Mesendoderm (in vitro differentiated cells): ENCODE results near the gene COQ7.

Experiments
- DNase-seq: peaks from one replicate; pipeline ENCODE4 v3.0.0; 2013
- H2AK5ac ChIP-seq: 2 replicates; pipeline ENCODE4 v1.6.1; 2013; ENCODE audit warnings: low read length, inconsistent platforms
- H2BK120ac ChIP-seq: 2 replicates; pipeline ENCODE4 v1.6.1; 2013; ENCODE audit warnings: low read depth, mild to moderate bottlenecking, low read length, moderate library complexity, mixed read lengths
- H2BK15ac ChIP-seq: replicated peaks from 2 replicates; pipeline ENCODE4 v1.6.1; 2013; ENCODE audit warnings: low read depth, mild to moderate bottlenecking, moderate library complexity
- H2BK5ac ChIP-seq: 2 replicates; pipeline ENCODE4 v1.6.1; 2013; ENCODE audit warnings: low read length, inconsistent platforms
- H3K18ac ChIP-seq: 2 replicates; pipeline ENCODE4 v1.6.1; 2013; ENCODE audit warnings: mild to moderate bottlenecking, low read length, mixed read lengths
- H3K23ac ChIP-seq: one replicate; pipeline ENCODE4 v1.6.1; 2013; ENCODE audit warnings: low read length
- H3K27ac ChIP-seq: 2 replicates; pipeline ENCODE4 v1.5.1; 2013; ENCODE audit warnings: low read depth, mild to moderate bottlenecking, inconsistent platforms, low read length, moderate library complexity
- H3K27me3 ChIP-seq: 2 replicates; pipeline ENCODE4 v1.6.1; 2013; ENCODE audit warnings: low read length, control low read depth, mild to moderate bottlenecking, inconsistent platforms; ENCODE audit not compliant: insufficient read depth, poor library complexity
- H3K36me3 ChIP-seq: 2 replicates; pipeline ENCODE4 v1.6.1; 2013; ENCODE audit warnings: low read length, inconsistent platforms; ENCODE audit not compliant: control insufficient read depth, insufficient read depth
- H3K4ac ChIP-seq: one replicate; pipeline ENCODE4 v1.6.1; 2013; ENCODE audit warnings: low read depth, mild to moderate bottlenecking, low read length, moderate library complexity
- H3K4me1 ChIP-seq: 2 replicates; pipeline ENCODE4 v1.6.1; 2013; ENCODE audit warnings: low read depth, low read length, inconsistent platforms; ENCODE audit not compliant: control insufficient read depth
- H3K4me2 ChIP-seq: 2 replicates; pipeline ENCODE4 v1.6.1; 2013; ENCODE audit warnings: low read length
- H3K4me3 ChIP-seq: 2 replicates; pipeline ENCODE4 v1.5.1; 2013; ENCODE audit warnings: mild to moderate bottlenecking, low read length
- H3K56ac ChIP-seq: one replicate; pipeline ENCODE4 v1.6.1; 2013; ENCODE audit warnings: low read length
- H3K79me1 ChIP-seq: 2 replicates; pipeline ENCODE4 v1.6.1; 2013; ENCODE audit warnings: low read length, inconsistent platforms
- H3K79me2 ChIP-seq: 2 replicates; pipeline ENCODE4 v1.6.1; 2013; ENCODE audit warnings: mild to moderate bottlenecking, low read length; ENCODE audit not compliant: control insufficient read depth, insufficient read depth
- H3K9ac ChIP-seq: 2 replicates; pipeline ENCODE4 v1.6.1; 2013; ENCODE audit warnings: low read length, inconsistent platforms
- H4K5ac ChIP-seq: one replicate; pipeline ENCODE4 v1.6.1; 2013; ENCODE audit warnings: low read length
- H4K8ac ChIP-seq: one replicate; pipeline ENCODE4 v1.6.1; 2013; ENCODE audit warnings: low read depth, mild to moderate bottlenecking, control low read depth, low read length, moderate library complexity
- WGBS: extraction: QIAGEN DNeasy Blood & Tissue Kit; methylation state at CpG from one replicate; pipeline ENCODE4 v1.1.7; 2013; ENCODE audit warnings: low lambda C conversion rate, missing lambda C conversion rate; ENCODE audit not compliant: insufficient coverage; ENCODE audit errors: extremely low coverage; 5-methylcytosine and 5-hydroxymethylcytosine counted together

The COQ7 gene

DNA sequence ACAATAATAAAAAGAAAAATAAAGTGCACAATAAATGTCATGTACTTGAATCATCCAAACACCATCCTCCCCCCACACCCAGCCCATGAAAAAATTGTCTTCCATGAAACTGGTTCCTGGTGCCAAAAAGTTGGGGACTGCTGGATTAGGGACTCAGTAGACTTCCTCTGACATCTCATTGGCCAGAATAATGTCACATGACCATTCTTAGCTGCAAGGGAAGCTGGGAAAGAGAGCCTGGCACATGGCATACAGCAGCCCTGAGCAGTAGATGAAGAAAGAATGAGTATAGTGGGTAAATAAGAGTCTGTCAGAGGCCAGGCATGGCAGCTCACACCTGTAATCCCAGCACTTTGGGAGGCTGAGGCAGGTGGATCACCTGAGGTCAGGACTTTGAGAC lies 58.9 kb downstream of the COQ7 start:
- Histone ChIP-seq H2BK5ac (no peak overlapping the region), H3K4ac (no peak overlapping the region)

DNA sequence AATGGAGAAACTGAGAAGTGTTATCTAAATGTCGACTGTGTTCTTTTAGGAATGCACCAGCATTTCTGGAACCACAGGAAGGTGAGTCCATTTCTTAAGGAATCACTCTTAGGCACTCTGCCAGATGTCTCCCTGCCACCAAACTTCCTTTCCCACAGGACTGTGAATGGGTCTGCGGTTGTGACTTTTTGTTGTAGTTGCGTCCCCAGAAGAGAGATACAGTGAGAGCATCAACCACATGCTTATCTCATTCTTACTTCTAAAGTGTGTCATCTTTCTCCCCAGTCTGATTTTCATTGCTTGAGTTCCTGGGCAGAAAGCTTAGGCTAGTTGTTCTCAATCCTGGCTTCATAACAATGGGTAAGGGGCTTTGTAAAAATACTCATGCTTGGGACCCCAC lies 59.8 kb downstream of the COQ7 start:
- H3K18ac ChIP-seq: no peak overlapping the region
- H3K27ac ChIP-seq: no peak overlapping the region
- no peak for DNase-seq
- no peak overlapping the region for H3K56ac ChIP-seq
- H3K4me3 ChIP-seq: no peak overlapping the region
- no peak overlapping the region for H2BK120ac ChIP-seq
- no peak overlapping the region for H3K23ac ChIP-seq
- no peak overlapping the region for H3K4me2 ChIP-seq
- no peak overlapping the region for H4K8ac ChIP-seq
- no peak overlapping the region for H2BK5ac ChIP-seq
- H3K79me2 ChIP-seq: no peaks in the 10 kb centered on the region
- no peaks in the 10 kb centered on the region for H3K36me3 ChIP-seq
- no peak overlapping the region for H3K9ac ChIP-seq
- no peak overlapping the region for H3K4ac ChIP-seq
- H2BK15ac ChIP-seq: no peak overlapping the region
- H3K4me1 ChIP-seq: peaks cover 17% of the 10 kb centered on the region
- H3K27me3 ChIP-seq: no peaks in the 10 kb centered on the region
- H3K79me1 ChIP-seq: no peaks in the 10 kb centered on the region
- H2AK5ac ChIP-seq: no peak overlapping the region
- no peak overlapping the region for H4K5ac ChIP-seq
- WGBS: no CpG with 5 or more reads among the region's 3 CpGs

More for the DNA sequence above, 58.9 kb downstream of the COQ7 start:
- H3K4me3 ChIP-seq: no peak overlapping the region
- no peak for DNase-seq
- H2AK5ac ChIP-seq: no peak overlapping the region
- H3K4me2 ChIP-seq: no peak overlapping the region
- no peak overlapping the region for H3K9ac ChIP-seq
- no peak overlapping the region for H2BK15ac ChIP-seq
- H3K27ac ChIP-seq: no peak overlapping the region
- H4K5ac ChIP-seq: no peak overlapping the region
- no peak overlapping the region for H3K18ac ChIP-seq
- no peaks in the 10 kb centered on the region for H3K79me1 ChIP-seq
- H3K27me3 ChIP-seq: no peaks in the 10 kb centered on the region
- no peak overlapping the region for H3K56ac ChIP-seq
- H4K8ac ChIP-seq: no peak overlapping the region
- peaks cover 13% of the 10 kb centered on the region for H3K4me1 ChIP-seq
- H3K79me2 ChIP-seq: no peaks in the 10 kb centered on the region
- H2BK120ac ChIP-seq: no peak overlapping the region
- H3K23ac ChIP-seq: no peak overlapping the region
- no peaks in the 10 kb centered on the region for H3K36me3 ChIP-seq

DNA sequence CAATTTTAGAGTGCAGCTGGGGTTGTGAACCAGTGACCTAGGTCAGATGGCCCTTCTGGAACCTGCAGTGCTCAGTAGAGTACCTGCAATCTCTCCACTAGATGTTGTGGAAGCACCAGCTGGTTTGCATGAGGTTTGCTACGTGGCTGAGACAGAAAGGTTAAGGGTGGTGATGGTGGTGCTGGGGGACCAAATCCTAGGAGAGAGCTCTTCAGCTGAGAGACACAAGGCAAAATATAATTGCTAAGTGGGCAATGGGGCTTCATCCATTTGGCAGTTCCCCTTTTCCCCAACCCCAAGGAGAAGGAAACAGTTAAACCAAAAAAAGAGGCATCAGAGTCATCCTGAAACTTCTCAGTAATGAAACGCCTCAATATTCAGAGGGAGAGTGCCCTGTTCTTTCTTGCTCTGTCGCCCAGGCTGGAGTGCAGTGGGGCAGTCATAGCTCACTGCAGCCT lies 60.3 kb downstream of the COQ7 start:
- no peak overlapping the region for H3K23ac ChIP-seq
- H3K36me3 ChIP-seq: no peaks in the 10 kb centered on the region
- H3K56ac ChIP-seq: no peak overlapping the region
- no peak overlapping the region for H3K18ac ChIP-seq
- no peak overlapping the region for H4K5ac ChIP-seq
- H2BK5ac ChIP-seq: no peak overlapping the region
- H3K79me2 ChIP-seq: no peaks in the 10 kb centered on the region
- H2AK5ac ChIP-seq: no peak overlapping the region
- H3K79me1 ChIP-seq: no peaks in the 10 kb centered on the region
- H3K4me2 ChIP-seq: no peak overlapping the region
- no CpG with 5 or more reads among the region's 3 CpGs for WGBS
- H3K4me1 ChIP-seq: peaks cover 17% of the 10 kb centered on the region
- H2BK120ac ChIP-seq: no peak overlapping the region
- H3K4me3 ChIP-seq: no peak overlapping the region
- H3K27me3 ChIP-seq: no peaks in the 10 kb centered on the region
- no peak overlapping the region for H4K8ac ChIP-seq
- no peak overlapping the region for H3K4ac ChIP-seq
- no peak overlapping the region for H2BK15ac ChIP-seq
- H3K27ac ChIP-seq: no peak overlapping the region
- H3K9ac ChIP-seq: no peak overlapping the region
- no peak for DNase-seq

DNA sequence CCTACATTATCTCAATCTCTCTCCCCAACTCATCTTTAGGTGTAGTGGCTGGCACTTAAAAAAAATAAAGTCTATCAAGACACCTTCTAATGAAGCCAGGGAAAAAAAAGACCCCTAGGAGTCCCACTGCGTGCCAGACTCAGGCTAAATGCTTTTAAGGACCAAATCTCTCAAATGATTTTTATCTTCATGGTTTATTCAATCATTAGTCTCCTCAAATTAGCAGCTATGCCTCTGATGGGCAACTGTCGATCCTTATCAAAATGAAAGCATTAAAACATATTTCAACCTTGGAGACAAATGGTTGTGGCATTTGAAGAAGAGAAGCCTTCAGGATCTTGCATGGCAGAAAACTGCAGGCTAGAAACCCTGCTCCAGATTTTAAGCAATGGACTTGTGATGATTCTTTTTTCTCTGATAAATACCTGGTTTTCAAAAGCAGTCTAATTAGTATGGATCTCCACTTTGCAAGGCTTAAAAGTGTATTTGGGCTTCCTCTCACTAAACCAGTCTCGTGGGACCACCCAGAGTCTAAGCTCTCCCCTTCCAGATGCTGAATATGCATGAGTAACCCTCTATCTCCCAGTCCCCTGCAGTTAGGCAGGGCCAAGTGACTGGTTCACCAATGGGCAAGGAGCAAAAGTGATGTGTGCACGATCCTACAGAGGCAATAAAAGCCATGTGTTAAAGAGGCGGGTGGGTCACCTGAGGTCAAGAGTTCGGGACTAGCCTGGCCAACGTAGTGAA lies 61.2 kb downstream of the COQ7 start:
- no peak overlapping the region for H3K56ac ChIP-seq
- H2AK5ac ChIP-seq: no peak overlapping the region
- H3K79me1 ChIP-seq: no peaks in the 10 kb centered on the region
- H2BK5ac ChIP-seq: no peak overlapping the region
- no peak overlapping the region for H2BK120ac ChIP-seq
- no peak overlapping the region for H4K5ac ChIP-seq
- H3K9ac ChIP-seq: no peak overlapping the region
- H3K36me3 ChIP-seq: no peaks in the 10 kb centered on the region
- peaks cover 17% of the 10 kb centered on the region for H3K4me1 ChIP-seq
- no peak overlapping the region for H3K4me2 ChIP-seq
- no CpG with 5 or more reads among the region's 7 CpGs for WGBS
- H3K18ac ChIP-seq: no peak overlapping the region
- H3K27ac ChIP-seq: no peak overlapping the region
- peak; percentile 66 for DNase-seq
- H2BK15ac ChIP-seq: no peak overlapping the region
- H3K27me3 ChIP-seq: no peaks in the 10 kb centered on the region
- no peaks in the 10 kb centered on the region for H3K79me2 ChIP-seq
- no peak overlapping the region for H3K23ac ChIP-seq
- no peak overlapping the region for H3K4ac ChIP-seq
- no peak overlapping the region for H4K8ac ChIP-seq
- H3K4me3 ChIP-seq: no peak overlapping the region
